Breast epithelium (tissue), 4 donors: ENCODE results near the gene NPHP4. TPM values are rescaled to one million over a fixed set of nuclear protein-coding genes. Genes with fewer than 3 reads are reported as not detected.

Source experiments
- DNase-seq, 2 donors: peaks; one replicate each; pipeline ENCODE4 v3.0.0-alpha.2; 2019; ENCODE audit warnings: low spot score in 2 of 2
- H3K27ac ChIP-seq, 2 donors: fragments of 200-600 bp; sonication (generic) in 1 of 2; one replicate each; pipeline ENCODE4 v1.5.1; 2016 to 2019; ENCODE audit warnings: mild to moderate bottlenecking in 1 of 2
- H3K27me3 ChIP-seq, 2 donors: fragments of 200-600 bp; sonication (generic) in 1 of 2; one replicate each; pipeline versions ENCODE4 v1.5.1 to v1.6.0; 2017 to 2019; ENCODE audit warnings: control low read depth in 1 of 2, mild to moderate bottlenecking in 1 of 2
- H3K36me3 ChIP-seq: fragments of 200-600 bp; one replicate; pipeline ENCODE4 v1.5.1; 2019
- H3K4me1 ChIP-seq, 2 donors: fragments of 200-600 bp; sonication (generic); one replicate each; pipeline ENCODE4 v1.5.1; 2016 to 2019; ENCODE audit warnings: control low read depth in 1 of 2
- H3K4me3 ChIP-seq, 3 donors: fragments of 200-600 bp; sonication (generic); 1 replicate in 2 of 3; 2 replicates in 1 of 3; pipeline ENCODE4 v1.5.1; 2016 to 2019; ENCODE audit warnings: mild to moderate bottlenecking in 3 of 3, moderate library complexity in 2 of 3
- H3K9me3 ChIP-seq, 2 donors: fragments of 200-600 bp; sonication (generic) in 1 of 2; one replicate each; pipeline ENCODE4 v1.5.1; 2016 to 2019; ENCODE audit warnings: control low read depth in 1 of 2
- POLR2A ChIP-seq: fragments of 450-650 bp; IDR thresholded peaks from one replicate; pipeline ENCODE4 v1.6.1; 2016; ENCODE audit warnings: antibody characterized with exemption, mild to moderate bottlenecking, moderate library complexity
- POLR2AphosphoS5 ChIP-seq, 3 donors: sonication (generic); formaldehyde crosslinking; IDR thresholded peaks; one replicate each; pipeline ENCODE4 v1.6.1; 2017; ENCODE audit warnings: antibody characterized with exemption in 3 of 3
- intact Hi-C: fragments of 100-400 bp; cut with DNase I; formaldehyde crosslinking; loops from one replicate; pipeline ENCODE4 v1.15.1; 2023; ENCODE audit warnings: low total_unique reads
- total RNA-seq, 3 donors: library from RNA; depleted of rRNA; stranded (reverse); fragments of >200 nt; gene quantifications; one replicate each; pipeline ENCODE4 v1.1.0, GENCODE V29; 2016
- TF ChIP-seq, protein P1 (sequence below), 3 donors: fragments of 450-650 bp; IDR thresholded peaks; one replicate each; pipeline ENCODE4 v1.5.1; 2016 to 2017; ENCODE audit warnings: antibody characterized with exemption in 3 of 3, mild to moderate bottlenecking in 3 of 3, moderate library complexity in 3 of 3

The NPHP4 gene
- total RNA-seq, 3 donors from 2014 or later, result 7.0 to 18.7 (median 18.1) TPM

GRCh38 chr1:5837976-5838653, 154.1 kb downstream of the NPHP4 start:
- TF ChIP-seq, protein P1, sequence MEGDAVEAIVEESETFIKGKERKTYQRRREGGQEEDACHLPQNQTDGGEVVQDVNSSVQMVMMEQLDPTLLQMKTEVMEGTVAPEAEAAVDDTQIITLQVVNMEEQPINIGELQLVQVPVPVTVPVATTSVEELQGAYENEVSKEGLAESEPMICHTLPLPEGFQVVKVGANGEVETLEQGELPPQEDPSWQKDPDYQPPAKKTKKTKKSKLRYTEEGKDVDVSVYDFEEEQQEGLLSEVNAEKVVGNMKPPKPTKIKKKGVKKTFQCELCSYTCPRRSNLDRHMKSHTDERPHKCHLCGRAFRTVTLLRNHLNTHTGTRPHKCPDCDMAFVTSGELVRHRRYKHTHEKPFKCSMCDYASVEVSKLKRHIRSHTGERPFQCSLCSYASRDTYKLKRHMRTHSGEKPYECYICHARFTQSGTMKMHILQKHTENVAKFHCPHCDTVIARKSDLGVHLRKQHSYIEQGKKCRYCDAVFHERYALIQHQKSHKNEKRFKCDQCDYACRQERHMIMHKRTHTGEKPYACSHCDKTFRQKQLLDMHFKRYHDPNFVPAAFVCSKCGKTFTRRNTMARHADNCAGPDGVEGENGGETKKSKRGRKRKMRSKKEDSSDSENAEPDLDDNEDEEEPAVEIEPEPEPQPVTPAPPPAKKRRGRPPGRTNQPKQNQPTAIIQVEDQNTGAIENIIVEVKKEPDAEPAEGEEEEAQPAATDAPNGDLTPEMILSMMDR (IDR thresholded peaks at IDR 0.05), result no peak
- TF ChIP-seq POLR2A, result no peak
- TF ChIP-seq POLR2AphosphoS5 (IDR thresholded peaks at IDR 0.05), result no peak
- no peaks in the 10 kb centered on the region for H3K9me3 ChIP-seq
- no peak overlapping the region for H3K27ac ChIP-seq
- DNase-seq, result no peak
- H3K4me3 ChIP-seq, result no peak overlapping the region
- peaks cover 0 to 34% of the 10 kb centered on the region in 2 donors for H3K27me3 ChIP-seq
- H3K36me3 ChIP-seq, result no peaks in the 10 kb centered on the region
- H3K4me1 ChIP-seq, result peaks cover 0 to 8% of the 10 kb centered on the region in 2 donors
- intact Hi-C loops, result no loop called here

- peak in 1 of 2 donors; percentile 31 for DNase-seq
- Histone ChIP-seq H3K27me3 (peaks cover 0 to 32% of the 10 kb centered on the region in 2 donors), H3K4me1 (peaks cover 0 to 8% of the 10 kb centered on the region in 2 donors), H3K9me3 (no peaks in the 10 kb centered on the region), H3K27ac (no peak overlapping the region), H3K36me3 (no peaks in the 10 kb centered on the region), H3K4me3 (no peak overlapping the region)
- no peak for TF ChIP-seq POLR2A
- intact Hi-C loops, result no loop called here
These were observed 155.3 kb downstream of the NPHP4 start for GRCh38 chr1:5836776-5837440.

DNA sequence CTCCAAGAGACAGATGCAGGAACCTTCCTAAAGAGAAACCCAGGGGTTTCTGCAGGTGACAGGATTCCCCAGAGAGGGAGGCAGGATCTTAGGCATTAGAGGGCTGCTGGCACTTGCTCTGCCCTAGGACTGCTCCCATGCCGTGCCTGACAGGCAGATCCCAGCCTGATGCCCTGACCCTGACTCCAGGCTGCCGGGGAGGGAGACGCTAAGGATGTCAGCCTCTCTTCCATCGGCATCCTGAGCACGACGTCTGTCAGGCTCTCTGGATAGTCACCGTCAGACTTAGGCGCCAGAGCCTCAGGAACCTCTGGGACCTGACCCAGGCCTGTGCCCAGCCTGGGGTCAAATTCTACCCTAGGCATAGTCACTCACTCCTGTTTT, 157.1 kb downstream of the NPHP4 start:
- Histone ChIP-seq H3K36me3 (no peaks in the 10 kb centered on the region), H3K9me3 (no peaks in the 10 kb centered on the region), H3K27ac (no peak overlapping the region), H3K4me3 (no peak overlapping the region), H3K4me1 (peaks cover 0 to 8% of the 10 kb centered on the region in 2 donors), H3K27me3 (peaks cover 0 to 39% of the 10 kb centered on the region in 2 donors)
- TF ChIP-seq, protein P1 (IDR thresholded peaks at IDR 0.05), result no peak
- TF ChIP-seq POLR2AphosphoS5 (IDR thresholded peaks at IDR 0.05) (no peak), POLR2A (no peak)
- intact Hi-C loops, result no loop called here
- DNase-seq, result no peak

- Histone ChIP-seq H3K4me1 (peaks cover 0 to 8% of the 10 kb centered on the region in 2 donors), H3K27ac (no peak overlapping the region), H3K9me3 (no peaks in the 10 kb centered on the region), H3K4me3 (no peak overlapping the region), H3K36me3 (no peaks in the 10 kb centered on the region), H3K27me3 (peaks cover 0 to 39% of the 10 kb centered on the region in 2 donors)
- no peak for DNase-seq
- intact Hi-C loops, result loop anchor here (1.0 kb wide), 1 partner anchor 46 kb away; no protein-coding TSS in a partner anchor
- TF ChIP-seq POLR2AphosphoS5 (IDR thresholded peaks at IDR 0.05), result no peak
- TF ChIP-seq POLR2A, result no peak
- TF ChIP-seq, protein P1 (IDR thresholded peaks at IDR 0.05), result no peak
These were observed 157.6 kb downstream of the NPHP4 start for GRCh38 chr1:5834477-5835178.

DNA sequence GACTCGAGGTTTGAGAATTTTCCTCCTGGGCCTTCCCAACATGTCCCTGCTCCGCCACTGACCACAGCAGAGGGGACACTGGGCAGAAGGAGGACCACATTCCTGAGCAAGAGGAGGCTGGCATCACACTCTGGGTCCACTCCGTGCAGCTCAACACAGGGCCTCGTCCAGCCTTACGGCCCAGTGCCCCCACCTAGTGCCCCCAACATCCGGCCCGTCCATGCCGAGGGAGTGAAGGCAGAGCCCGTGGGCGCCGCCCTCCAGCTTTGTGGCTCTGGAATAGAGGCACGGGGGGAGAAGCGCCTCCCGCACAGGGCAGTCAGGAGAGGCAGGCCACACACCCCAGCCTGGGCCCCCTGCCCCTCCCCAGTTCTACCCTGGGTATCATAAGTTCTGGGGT, 158.3 kb downstream of the NPHP4 start:
- H3K4me1 ChIP-seq, result peaks cover 0 to 8% of the 10 kb centered on the region in 2 donors
- H3K36me3 ChIP-seq, result no peaks in the 10 kb centered on the region
- intact Hi-C loops, result loop anchor here (1.0 kb wide), 1 partner anchor 46 kb away; no protein-coding TSS in a partner anchor
- DNase-seq, result no peak
- no peak for TF ChIP-seq POLR2AphosphoS5 (IDR thresholded peaks at IDR 0.05)
- no peak for TF ChIP-seq POLR2A
- TF ChIP-seq, protein P1 (IDR thresholded peaks at IDR 0.05), result no peak
- H3K4me3 ChIP-seq, result no peak overlapping the region
- peaks cover 0 to 39% of the 10 kb centered on the region in 2 donors for H3K27me3 ChIP-seq
- no peak overlapping the region for H3K27ac ChIP-seq
- no peaks in the 10 kb centered on the region for H3K9me3 ChIP-seq
